Cardiac muscle cell (in vitro differentiated cells and primary cell): Measurements from ENCODE around the gene LRFN3. TPM values are rescaled to one million over a fixed set of nuclear protein-coding genes. Genes with fewer than 3 reads are reported as not detected.

ENCODE experiments used
- DNase-seq, 2 donors: peaks; one replicate each; pipeline versions ENCODE4 v3.0.0 to v3.0.0-alpha.2; 2010 to 2017; ENCODE audit warnings: low read depth in 1 of 2, low spot score in 1 of 2
- H3K27ac ChIP-seq: fragments of 200-600 bp; sonication (generic); 2 replicates; pipeline ENCODE4 v1.5.1; 2016
- H3K27me3 ChIP-seq: fragments of 200-600 bp; sonication (generic); 2 replicates; pipeline ENCODE4 v1.6.0; 2016; ENCODE audit warnings: control low read depth
- H3K36me3 ChIP-seq: fragments of 200-600 bp; sonication (generic); 2 replicates; pipeline ENCODE4 v1.5.1; 2016; ENCODE audit warnings: control low read depth
- H3K4me1 ChIP-seq: fragments of 200-600 bp; sonication (generic); 2 replicates; pipeline ENCODE4 v1.8.1; 2017; ENCODE audit warnings: low read depth, mild to moderate bottlenecking, mixed run types
- H3K4me3 ChIP-seq: fragments of 200-600 bp; sonication (generic); 2 replicates; pipeline ENCODE4 v1.5.1; 2016; ENCODE audit warnings: mild to moderate bottlenecking
- H3K9me3 ChIP-seq: fragments of 200-600 bp; sonication (generic); 2 replicates; pipeline ENCODE4 v1.5.1; 2017; ENCODE audit warnings: low read depth, mild to moderate bottlenecking, control low read depth
- CTCF ChIP-seq: IDR thresholded peaks from 2 replicates; pipeline ENCODE4 v1.5.1; 2012; ENCODE audit warnings: low read depth, mild to moderate bottlenecking, low read length
- polyA plus RNA-seq: library from polyadenylated mRNA; unstranded; fragments of >200 nt; fragmentation: Nextera tagmentation; extraction: Ambion mirVana; gene quantifications from 2 replicates; pipeline ENCODE4 v1.2.1, GENCODE V29; 2016
- total RNA-seq: library from RNA; depleted of rRNA; stranded (reverse); fragments of >200 nt; gene quantifications from 2 replicates; pipeline ENCODE4 v1.2.3, GENCODE V29; 2016

LRFN3 gene
- total and polyA plus RNA-seq, 2 experiments from 2014 or later = 14.3 to 16.0 TPM

- H3K27me3 ChIP-seq = no peaks in the 10 kb centered on the region
- H3K27ac ChIP-seq = no peak overlapping the region
- H3K4me1 ChIP-seq = peaks cover 6% of the 10 kb centered on the region
- no peak for DNase-seq
- H3K9me3 ChIP-seq = no peaks in the 10 kb centered on the region
- TF ChIP-seq CTCF = no peak
- no peaks in the 10 kb centered on the region for H3K36me3 ChIP-seq
- no peak overlapping the region for H3K4me3 ChIP-seq
Observed at GRCh38 chr19:35938282-35939224, 2.4 kb downstream of the LRFN3 start.

- Histone ChIP-seq H3K9me3 (no peaks in the 10 kb centered on the region), H3K27ac (no peak overlapping the region), H3K36me3 (no peaks in the 10 kb centered on the region), H3K4me3 (no peak overlapping the region), H3K27me3 (no peaks in the 10 kb centered on the region), H3K4me1 (peaks cover 6% of the 10 kb centered on the region)
- no peak for DNase-seq
- TF ChIP-seq CTCF = no peak
Observed at GRCh38 chr19:35939307-35940077, 3.3 kb downstream of the LRFN3 start.

GRCh38 chr19:35940078-35940775, 4.1 kb downstream of the LRFN3 start:
- Histone ChIP-seq H3K4me3 (no peak overlapping the region), H3K4me1 (peaks cover 6% of the 10 kb centered on the region), H3K27ac (no peak overlapping the region), H3K27me3 (no peaks in the 10 kb centered on the region), H3K9me3 (no peaks in the 10 kb centered on the region), H3K36me3 (no peaks in the 10 kb centered on the region)
- TF ChIP-seq CTCF = no peak
- no peak for DNase-seq

GRCh38 chr19:35940839-35941238, 4.7 kb downstream of the LRFN3 start:
- no peaks in the 10 kb centered on the region for H3K36me3 ChIP-seq
- TF ChIP-seq CTCF = no peak
- no peaks in the 10 kb centered on the region for H3K27me3 ChIP-seq
- no peak overlapping the region for H3K4me3 ChIP-seq
- no peak overlapping the region for H3K27ac ChIP-seq
- DNase-seq = no peak
- H3K4me1 ChIP-seq = peaks cover 2% of the 10 kb centered on the region
- no peaks in the 10 kb centered on the region for H3K9me3 ChIP-seq

- no peak overlapping the region for H3K27ac ChIP-seq
- no peak overlapping the region for H3K4me3 ChIP-seq
- TF ChIP-seq CTCF = no peak
- no peaks in the 10 kb centered on the region for H3K36me3 ChIP-seq
- no peaks in the 10 kb centered on the region for H3K4me1 ChIP-seq
- DNase-seq = no peak
- H3K27me3 ChIP-seq = no peaks in the 10 kb centered on the region
- no peaks in the 10 kb centered on the region for H3K9me3 ChIP-seq
Observed at GRCh38 chr19:35942235-35942634, 6.1 kb downstream of the LRFN3 start.
